ENCODE data around the gene SLC1A4.

The SLC1A4 gene

DNA sequence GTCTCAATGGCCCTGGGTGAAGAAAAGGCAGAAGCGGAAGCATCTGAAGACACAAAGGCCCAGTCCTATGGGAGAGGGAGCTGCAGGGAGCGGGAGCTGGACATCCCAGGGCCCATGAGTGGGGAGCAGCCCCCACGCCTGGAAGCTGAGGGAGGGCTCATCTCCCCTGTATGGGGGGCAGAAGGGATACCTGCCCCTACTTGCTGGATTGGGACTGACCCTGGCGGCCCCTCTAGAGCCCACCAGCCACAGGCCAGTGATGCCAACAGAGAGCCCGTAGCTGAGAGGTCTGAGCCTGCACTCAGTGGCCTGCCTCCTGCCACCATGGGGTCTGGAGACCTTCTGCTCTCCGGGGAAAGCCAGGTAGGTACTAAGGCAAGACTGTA lies 80.2 kb downstream of the SLC1A4 start:
- no peak overlapping the region for H3K4me3 ChIP-seq (replicated peaks; ENCODE audit: insufficient read depth, low read length)
- H3K27ac ChIP-seq (replicated peaks) = peak overlapping the region; percentile 16; the same call in 1 of the 2 replicates
- no peak for TF ChIP-seq SPI1 (IDR thresholded peaks at IDR 0.05; ENCODE audit: borderline replicate concordance, low read depth)
- TF ChIP-seq, protein P1, sequence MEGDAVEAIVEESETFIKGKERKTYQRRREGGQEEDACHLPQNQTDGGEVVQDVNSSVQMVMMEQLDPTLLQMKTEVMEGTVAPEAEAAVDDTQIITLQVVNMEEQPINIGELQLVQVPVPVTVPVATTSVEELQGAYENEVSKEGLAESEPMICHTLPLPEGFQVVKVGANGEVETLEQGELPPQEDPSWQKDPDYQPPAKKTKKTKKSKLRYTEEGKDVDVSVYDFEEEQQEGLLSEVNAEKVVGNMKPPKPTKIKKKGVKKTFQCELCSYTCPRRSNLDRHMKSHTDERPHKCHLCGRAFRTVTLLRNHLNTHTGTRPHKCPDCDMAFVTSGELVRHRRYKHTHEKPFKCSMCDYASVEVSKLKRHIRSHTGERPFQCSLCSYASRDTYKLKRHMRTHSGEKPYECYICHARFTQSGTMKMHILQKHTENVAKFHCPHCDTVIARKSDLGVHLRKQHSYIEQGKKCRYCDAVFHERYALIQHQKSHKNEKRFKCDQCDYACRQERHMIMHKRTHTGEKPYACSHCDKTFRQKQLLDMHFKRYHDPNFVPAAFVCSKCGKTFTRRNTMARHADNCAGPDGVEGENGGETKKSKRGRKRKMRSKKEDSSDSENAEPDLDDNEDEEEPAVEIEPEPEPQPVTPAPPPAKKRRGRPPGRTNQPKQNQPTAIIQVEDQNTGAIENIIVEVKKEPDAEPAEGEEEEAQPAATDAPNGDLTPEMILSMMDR (IDR thresholded peaks at IDR 0.05; ENCODE audit: insufficient read depth, low read length) = no peak
- TF ChIP-seq, protein P2, sequence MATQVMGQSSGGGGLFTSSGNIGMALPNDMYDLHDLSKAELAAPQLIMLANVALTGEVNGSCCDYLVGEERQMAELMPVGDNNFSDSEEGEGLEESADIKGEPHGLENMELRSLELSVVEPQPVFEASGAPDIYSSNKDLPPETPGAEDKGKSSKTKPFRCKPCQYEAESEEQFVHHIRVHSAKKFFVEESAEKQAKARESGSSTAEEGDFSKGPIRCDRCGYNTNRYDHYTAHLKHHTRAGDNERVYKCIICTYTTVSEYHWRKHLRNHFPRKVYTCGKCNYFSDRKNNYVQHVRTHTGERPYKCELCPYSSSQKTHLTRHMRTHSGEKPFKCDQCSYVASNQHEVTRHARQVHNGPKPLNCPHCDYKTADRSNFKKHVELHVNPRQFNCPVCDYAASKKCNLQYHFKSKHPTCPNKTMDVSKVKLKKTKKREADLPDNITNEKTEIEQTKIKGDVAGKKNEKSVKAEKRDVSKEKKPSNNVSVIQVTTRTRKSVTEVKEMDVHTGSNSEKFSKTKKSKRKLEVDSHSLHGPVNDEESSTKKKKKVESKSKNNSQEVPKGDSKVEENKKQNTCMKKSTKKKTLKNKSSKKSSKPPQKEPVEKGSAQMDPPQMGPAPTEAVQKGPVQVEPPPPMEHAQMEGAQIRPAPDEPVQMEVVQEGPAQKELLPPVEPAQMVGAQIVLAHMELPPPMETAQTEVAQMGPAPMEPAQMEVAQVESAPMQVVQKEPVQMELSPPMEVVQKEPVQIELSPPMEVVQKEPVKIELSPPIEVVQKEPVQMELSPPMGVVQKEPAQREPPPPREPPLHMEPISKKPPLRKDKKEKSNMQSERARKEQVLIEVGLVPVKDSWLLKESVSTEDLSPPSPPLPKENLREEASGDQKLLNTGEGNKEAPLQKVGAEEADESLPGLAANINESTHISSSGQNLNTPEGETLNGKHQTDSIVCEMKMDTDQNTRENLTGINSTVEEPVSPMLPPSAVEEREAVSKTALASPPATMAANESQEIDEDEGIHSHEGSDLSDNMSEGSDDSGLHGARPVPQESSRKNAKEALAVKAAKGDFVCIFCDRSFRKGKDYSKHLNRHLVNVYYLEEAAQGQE (IDR thresholded peaks at IDR 0.05; ENCODE audit: insufficient replicate concordance, low read depth) = no peak
- no peak for TF ChIP-seq POLR2AphosphoS5 (IDR thresholded peaks at IDR 0.05; ENCODE audit: low read depth)
- no peak for TF ChIP-seq GABPA (IDR thresholded peaks at IDR 0.05; ENCODE audit: low read depth)
- H3K27me3 ChIP-seq (ENCODE audit: insufficient read depth, poor library complexity, severe bottlenecking) = no peaks in the 10 kb centered on the region
- DNase-seq (ENCODE audit: low read depth in 1 of 2, low spot score in 1 of 2) = no peak

DNA sequence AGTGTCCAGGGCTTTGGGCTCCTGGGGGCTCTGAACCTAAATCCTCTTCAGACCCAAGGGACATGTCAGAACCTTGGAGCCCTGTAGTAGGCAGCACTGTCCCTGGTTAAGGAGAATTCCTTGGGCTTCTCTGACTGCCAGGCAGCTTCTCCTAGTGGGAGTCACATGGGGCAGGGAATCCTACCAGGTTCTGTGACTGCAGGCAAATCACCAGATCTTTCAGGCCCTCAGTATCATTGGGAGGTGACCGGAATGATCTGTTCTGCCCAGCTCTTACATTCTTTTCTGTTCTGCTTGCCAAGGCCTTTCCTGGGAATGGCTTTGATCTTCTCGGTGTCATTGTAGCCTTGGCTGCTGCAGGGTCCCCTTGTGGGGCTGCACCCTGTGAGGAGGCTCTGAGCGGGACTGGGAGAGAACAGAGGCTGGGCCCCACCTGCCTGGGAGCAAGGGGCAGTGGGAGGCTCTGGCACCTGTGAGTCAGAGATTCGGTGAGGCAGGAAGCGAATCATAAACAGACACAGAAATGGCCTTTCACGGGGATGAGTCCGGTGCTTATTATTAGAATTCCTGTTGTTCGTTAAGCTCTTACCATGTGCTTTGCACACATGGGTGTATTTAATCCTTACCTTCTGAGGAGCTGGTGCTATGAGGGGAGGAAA lies 81.1 kb downstream of the SLC1A4 start:
- no peaks in the 10 kb centered on the region for H3K27me3 ChIP-seq (ENCODE audit: insufficient read depth, poor library complexity, severe bottlenecking)
- TF ChIP-seq, protein P2 (IDR thresholded peaks at IDR 0.05; ENCODE audit: insufficient replicate concordance, low read depth) = no peak
- TF ChIP-seq GABPA (IDR thresholded peaks at IDR 0.05; ENCODE audit: low read depth) (no peak), SPI1 (IDR thresholded peaks at IDR 0.05; ENCODE audit: borderline replicate concordance, low read depth) (no peak), POLR2AphosphoS5 (IDR thresholded peaks at IDR 0.05; ENCODE audit: low read depth) (no peak)
- TF ChIP-seq, protein P1 (IDR thresholded peaks at IDR 0.05; ENCODE audit: insufficient read depth, low read length) = no peak
- no peak overlapping the region for H3K4me3 ChIP-seq (replicated peaks; ENCODE audit: insufficient read depth, low read length)
- no peak overlapping the region for H3K27ac ChIP-seq (replicated peaks)
- DNase-seq (ENCODE audit: low read depth in 1 of 2, low spot score in 1 of 2) = no peak

DNA sequence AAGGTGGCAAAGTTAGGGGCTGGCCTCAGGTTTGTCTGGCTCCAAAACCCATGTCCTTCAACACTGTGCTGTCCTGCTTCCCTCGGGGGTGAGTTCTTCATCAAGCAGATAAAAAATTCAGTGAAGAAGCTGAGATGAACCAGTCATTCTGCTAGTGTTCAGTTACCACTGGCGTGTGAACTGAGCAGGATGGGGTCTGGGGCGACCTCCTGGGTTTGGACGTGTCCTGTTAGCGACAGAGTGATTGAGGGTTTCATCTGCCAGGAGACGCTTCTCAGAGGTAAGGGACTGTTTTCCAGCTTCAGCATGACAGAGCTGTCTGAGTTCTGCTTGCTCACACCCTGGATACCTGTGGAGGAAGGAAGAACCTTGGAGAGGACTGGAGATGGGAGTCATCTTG lies 81.7 kb downstream of the SLC1A4 start:
- no peak for DNase-seq (ENCODE audit: low read depth in 1 of 2, low spot score in 1 of 2)
- Histone ChIP-seq H3K27ac (replicated peaks) (no peak overlapping the region), H3K27me3 (ENCODE audit: insufficient read depth, poor library complexity, severe bottlenecking) (no peaks in the 10 kb centered on the region), H3K4me3 (replicated peaks; ENCODE audit: insufficient read depth, low read length) (no peak overlapping the region)
- TF ChIP-seq, protein P2 (IDR thresholded peaks at IDR 0.05; ENCODE audit: insufficient replicate concordance, low read depth) = no peak
- no peak for TF ChIP-seq POLR2AphosphoS5 (IDR thresholded peaks at IDR 0.05; ENCODE audit: low read depth)
- TF ChIP-seq, protein P1 (IDR thresholded peaks at IDR 0.05; ENCODE audit: insufficient read depth, low read length) = no peak
- no peak for TF ChIP-seq SPI1 (IDR thresholded peaks at IDR 0.05; ENCODE audit: borderline replicate concordance, low read depth)
- TF ChIP-seq GABPA (IDR thresholded peaks at IDR 0.05; ENCODE audit: low read depth) = no peak
